ENCODE results near the gene GAK. TPM values are rescaled to one million over a fixed set of nuclear protein-coding genes. Genes with fewer than 3 reads are reported as not detected.

Gene GAK
- total and polyA plus RNA-seq, 7 donors: 20.9 to 55.8 (median 36.4) TPM

- H3K36me3 ChIP-seq (ENCODE audit: insufficient read depth in 1 of 2, low read depth in 1 of 2): peaks cover 0 to 21% of the 10 kb centered on the region in 2 donors
- ATAC-seq (no peak), DNase-seq (peak in 1 of 2 donors; percentile 57)
- TF ChIP-seq, protein P1, sequence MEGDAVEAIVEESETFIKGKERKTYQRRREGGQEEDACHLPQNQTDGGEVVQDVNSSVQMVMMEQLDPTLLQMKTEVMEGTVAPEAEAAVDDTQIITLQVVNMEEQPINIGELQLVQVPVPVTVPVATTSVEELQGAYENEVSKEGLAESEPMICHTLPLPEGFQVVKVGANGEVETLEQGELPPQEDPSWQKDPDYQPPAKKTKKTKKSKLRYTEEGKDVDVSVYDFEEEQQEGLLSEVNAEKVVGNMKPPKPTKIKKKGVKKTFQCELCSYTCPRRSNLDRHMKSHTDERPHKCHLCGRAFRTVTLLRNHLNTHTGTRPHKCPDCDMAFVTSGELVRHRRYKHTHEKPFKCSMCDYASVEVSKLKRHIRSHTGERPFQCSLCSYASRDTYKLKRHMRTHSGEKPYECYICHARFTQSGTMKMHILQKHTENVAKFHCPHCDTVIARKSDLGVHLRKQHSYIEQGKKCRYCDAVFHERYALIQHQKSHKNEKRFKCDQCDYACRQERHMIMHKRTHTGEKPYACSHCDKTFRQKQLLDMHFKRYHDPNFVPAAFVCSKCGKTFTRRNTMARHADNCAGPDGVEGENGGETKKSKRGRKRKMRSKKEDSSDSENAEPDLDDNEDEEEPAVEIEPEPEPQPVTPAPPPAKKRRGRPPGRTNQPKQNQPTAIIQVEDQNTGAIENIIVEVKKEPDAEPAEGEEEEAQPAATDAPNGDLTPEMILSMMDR (IDR thresholded peaks at IDR 0.05): no peak
- peaks cover 13% of the 10 kb centered on the region for H3K4me1 ChIP-seq
- intact Hi-C loops (cut with DNase I): no loop called here
- H3K27me3 ChIP-seq (ENCODE audit: insufficient read depth in 3 of 3, low read length in 2 of 3): peaks cover 0 to 8% (median 2%) of the 10 kb centered on the region in 3 donors
- H3K4me3 ChIP-seq: no peak overlapping the region
- H3K27ac ChIP-seq: no peak overlapping the region
- H3K9me3 ChIP-seq: no peaks in the 10 kb centered on the region
- WGBS, 3 donors: 43 to 45% (median 44%) methylated on average over 54 to 76 of the region's 76 CpGs
Observed at GRCh38 chr4:967113-968104, 35.3 kb upstream of the GAK start.

DNA sequence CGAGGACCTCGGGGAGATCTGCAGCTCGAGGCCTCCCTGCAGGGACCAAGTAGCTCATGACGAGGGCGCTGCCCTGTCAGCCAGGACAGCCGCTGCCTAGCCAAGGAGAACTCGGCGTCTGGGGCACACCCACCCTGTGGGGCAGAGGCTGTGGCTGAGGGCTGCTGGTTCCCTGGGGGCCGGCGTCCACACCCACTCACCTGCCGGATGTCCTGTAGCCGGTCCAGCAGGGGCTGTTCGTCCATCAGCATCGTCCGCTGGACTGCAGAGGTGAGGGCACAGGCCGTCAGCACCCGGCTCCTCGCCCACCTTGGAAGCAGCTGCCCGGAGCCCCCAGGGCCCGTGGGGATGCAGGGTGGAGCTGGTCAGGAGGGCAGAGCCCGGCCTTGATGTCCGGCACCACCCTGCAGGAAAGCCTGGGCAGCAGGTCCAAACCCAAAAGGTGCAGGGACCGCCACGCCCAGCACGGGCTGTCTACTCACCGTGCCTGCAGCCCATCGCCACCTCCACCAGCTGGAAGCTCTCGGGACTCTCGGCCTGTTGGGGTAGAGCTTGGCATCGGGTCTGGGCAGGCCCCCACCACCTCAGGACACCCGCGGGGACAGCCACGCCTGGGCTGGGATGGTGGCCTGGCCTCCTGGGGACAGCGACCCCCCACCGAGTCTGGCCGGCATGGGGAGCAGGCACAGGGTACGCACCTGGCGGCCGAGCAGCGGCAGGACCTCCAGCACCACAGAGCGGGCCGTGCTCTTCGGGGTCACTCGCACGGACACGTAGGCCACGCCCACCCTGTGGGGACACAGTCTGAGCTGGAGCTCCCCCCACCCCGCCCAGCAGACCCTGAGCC is 34.4 kb upstream of the GAK start:
- ATAC-seq (no peak), DNase-seq (peak in 1 of 2 donors; percentile 50)
- TF ChIP-seq, protein P1 (IDR thresholded peaks at IDR 0.05): no peak
- Histone ChIP-seq H3K27ac (no peak overlapping the region), H3K27me3 (ENCODE audit: insufficient read depth in 3 of 3, low read length in 2 of 3) (peaks cover 0 to 8% (median 2%) of the 10 kb centered on the region in 3 donors), H3K9me3 (no peaks in the 10 kb centered on the region), H3K36me3 (ENCODE audit: insufficient read depth in 1 of 2, low read depth in 1 of 2) (peaks cover 2 to 30% of the 10 kb centered on the region in 2 donors), H3K4me1 (peaks cover 4% of the 10 kb centered on the region), H3K4me3 (no peak overlapping the region)
- 88 to 89% (median 89%) methylated on average over 33 to 48 of the region's 48 CpGs for WGBS, 3 donors
- intact Hi-C loops (cut with DNase I): no loop called here

DNA sequence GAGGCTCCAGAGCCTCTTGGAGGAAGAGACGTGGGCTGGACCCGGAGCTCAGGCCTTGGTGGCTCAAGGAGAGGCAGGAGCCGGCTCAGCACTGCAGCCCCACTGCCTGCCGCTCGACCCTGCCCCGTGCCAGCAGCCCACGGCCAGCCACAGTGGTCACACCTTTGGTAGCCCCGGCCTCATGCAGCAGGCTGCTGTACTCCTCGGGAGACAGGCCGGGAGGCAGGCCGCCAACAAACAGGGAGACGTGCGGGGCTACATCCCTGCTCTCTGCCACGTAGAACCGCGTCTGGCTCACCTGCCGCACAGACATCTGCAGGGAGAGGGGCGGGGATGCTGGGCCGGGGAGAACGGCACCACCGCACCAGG is 33.6 kb upstream of the GAK start:
- peak in 1 of 2 donors; percentile 51 for DNase-seq
- H3K27ac ChIP-seq: no peak overlapping the region
- WGBS, 3 donors: 86 to 91% (median 91%) methylated on average over 21 of the region's 21 CpGs

GRCh38 chr4:965048-965765 is 33.1 kb upstream of the GAK start:
- peak in 1 of 2 donors; percentile 32 for DNase-seq
- no peak overlapping the region for H3K4me3 ChIP-seq
- peaks cover 0 to 8% (median 0%) of the 10 kb centered on the region in 3 donors for H3K27me3 ChIP-seq (ENCODE audit: insufficient read depth in 3 of 3, low read length in 2 of 3)
- no peak for ATAC-seq
- WGBS, 3 donors: 92 to 96% (median 93%) methylated on average over 23 to 26 of the region's 26 CpGs
- H3K4me1 ChIP-seq: no peaks in the 10 kb centered on the region
- intact Hi-C loops (cut with DNase I): no loop called here
- H3K27ac ChIP-seq: no peak overlapping the region
- peaks cover 2 to 32% of the 10 kb centered on the region in 2 donors for H3K36me3 ChIP-seq (ENCODE audit: insufficient read depth in 1 of 2, low read depth in 1 of 2)
- TF ChIP-seq, protein P1 (IDR thresholded peaks at IDR 0.05): no peak
- no peaks in the 10 kb centered on the region for H3K9me3 ChIP-seq

More for the DNA sequence above, 33.6 kb upstream of the GAK start:
- H3K27me3 ChIP-seq (ENCODE audit: insufficient read depth in 3 of 3, low read length in 2 of 3): peaks cover 0 to 8% (median 2%) of the 10 kb centered on the region in 3 donors
- H3K36me3 ChIP-seq (ENCODE audit: insufficient read depth in 1 of 2, low read depth in 1 of 2): peaks cover 2 to 32% of the 10 kb centered on the region in 2 donors
- H3K4me1 ChIP-seq: no peaks in the 10 kb centered on the region
- no peak for ATAC-seq
- no peak overlapping the region for H3K4me3 ChIP-seq
- TF ChIP-seq, protein P1 (IDR thresholded peaks at IDR 0.05): no peak
- no peaks in the 10 kb centered on the region for H3K9me3 ChIP-seq
- intact Hi-C loops (cut with DNase I): no loop called here
